HepG2 (cell line): ENCODE results near the gene ATRX.

Experiments
- CEBPB ChIP-seq: IDR thresholded peaks from 2 replicates; pipeline ENCODE4 v1.6.1; 2011; ENCODE audit warnings: low read depth, low read length, improper control_type of control experiment, borderline replicate concordance
- SRF ChIP-seq: IDR thresholded peaks from 2 replicates; pipeline ENCODE4 v1.6.1; 2011; ENCODE audit warnings: mild to moderate bottlenecking, low read depth, low read length, moderate library complexity

DNA sequence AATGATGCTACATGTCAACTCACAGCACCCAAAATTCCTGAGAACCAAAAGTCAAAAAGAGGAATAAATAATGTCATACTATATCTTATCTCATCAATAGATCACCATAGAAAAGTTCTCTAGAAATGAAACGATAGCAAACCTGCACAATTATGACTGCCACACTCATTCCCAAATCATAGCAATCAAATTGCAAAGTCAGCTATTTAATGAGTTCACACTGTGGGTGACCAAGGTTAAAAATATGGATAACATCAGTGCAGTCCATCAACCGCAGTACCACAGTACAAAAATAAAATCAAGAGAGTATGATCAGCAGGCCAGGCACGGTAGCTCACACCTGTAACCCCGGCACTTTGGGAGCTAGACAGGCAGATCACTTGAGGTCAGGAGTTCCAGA lies 62.3 kb downstream of the ATRX start:
- TF ChIP-seq CEBPB, result no peak
- no peak for TF ChIP-seq SRF
